A375 (cell line): Measurements from ENCODE around the gene SEC24B. TPM values are rescaled to one million over a fixed set of nuclear protein-coding genes. Genes with fewer than 3 reads are reported as not detected.

Experiments used
- small RNA-seq: library from RNA; depleted of rRNA; stranded (forward); fragments of <200 nt; gene quantifications from one replicate; pipeline ENCODE3, GENCODE V24; 2014
- total RNA-seq: library from RNA; depleted of rRNA; stranded (reverse); fragments of >200 nt; shearing (Covaris generic); gene quantifications from 2 replicates; pipeline ENCODE4 v1.2.3, GENCODE V29; 2014; rRNA removed

The SEC24B gene
- total RNA-seq, result 6.1 and 7.5 TPM in 2 replicates

DNA sequence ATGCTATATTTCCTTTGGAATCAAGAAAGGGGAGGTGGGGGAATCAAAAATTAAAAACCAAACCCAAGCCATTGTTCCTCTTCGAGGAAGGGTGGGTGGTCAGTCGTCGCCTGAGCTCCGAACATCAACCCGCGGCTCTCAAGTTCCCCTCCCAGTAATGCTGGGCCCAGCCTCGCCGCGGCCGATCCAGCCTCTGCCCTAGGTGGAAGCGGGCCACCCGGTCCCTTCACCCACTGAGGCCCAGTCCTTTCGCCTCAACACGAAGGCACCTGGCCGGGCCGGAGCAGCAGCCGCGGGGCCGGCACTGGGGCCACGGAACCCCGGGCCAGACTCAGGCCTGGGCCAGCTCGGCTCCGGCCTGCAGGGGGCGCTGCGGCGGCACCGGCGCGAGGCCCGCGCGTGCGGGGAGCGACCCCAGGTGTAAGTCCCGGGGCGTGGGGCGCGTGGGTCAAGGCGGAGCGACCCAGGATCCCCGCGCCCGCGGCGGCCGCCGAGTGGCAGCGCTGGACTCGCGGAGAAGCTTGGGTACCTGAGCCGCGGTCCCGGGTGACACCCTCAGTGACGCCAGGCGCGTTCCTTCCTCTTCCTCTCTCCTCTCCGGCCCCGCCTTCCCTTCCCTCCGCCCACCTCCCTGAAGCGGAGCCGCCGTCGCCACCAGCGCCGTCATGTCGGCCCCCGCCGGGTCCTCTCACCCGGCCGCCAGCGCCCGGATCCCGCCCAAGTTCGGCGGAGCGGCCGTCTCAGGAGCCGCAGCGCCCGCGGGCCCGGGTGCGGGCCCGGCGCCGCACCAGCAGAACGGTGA, at the start of gene SEC24B:
TSS of gene SEC24B (plus strand) at position 611 of the 802 bp plus-strand sequence. CDS start at position 666, 55 bp downstream.

GRCh38 chr4:109559983-109560686, 126.5 kb downstream of the SEC24B start, which contains the start of gene MCUB:
MCUB (plus strand) TSS chr4:109560246; CDS start chr4:109560338, 92 bp downstream.

Small RNA genes lying within 50 kb of the gene (small RNA-seq; reads per million reads assigned to genes)
- not detected for gene MIR576
- gene RN7SL55P, result not detected

Other genes with a start within 250 kb of the SEC24B start
- gene COL25A1, start 131.2 kb upstream of the SEC24B start, total RNA-seq, result not detected in 2 replicates
- gene MCUB, start 126.4 kb downstream of the SEC24B start, total RNA-seq, result 19.9 and 30.7 TPM in 2 replicates